H1 (cell line): ENCODE data around the gene SYT17. TPM values are rescaled to one million over a fixed set of nuclear protein-coding genes. Genes with fewer than 3 reads are reported as not detected.

Source experiments
- CTCF ChIA-PET: fragments of 300-600 bp; sonication (Branson Sonifier 250); formaldehyde crosslinking; loops from one replicate; lab custom pipeline; 2021; ENCODE audit not compliant: partially characterized antibody; lab: Charles Lee
- POLR2A ChIA-PET: fragments of 300-600 bp; sonication (Branson Sonifier 250); formaldehyde crosslinking; loops from one replicate; lab custom pipeline; 2021; ENCODE audit warnings: inconsistent platforms; ENCODE audit not compliant: partially characterized antibody; lab: Charles Lee
- DNase-seq, 2 experiments: peaks; one replicate each; pipeline versions ENCODE4 v3.0.0 to v3.0.0-alpha.2; 2010 to 2022; ENCODE audit warnings: low spot score in 2 of 2, low read depth in 1 of 2, mixed read lengths in 1 of 2
- FAIRE-seq: peaks from 2 replicates; lab custom pipeline; 2011; peaks lifted over from hg19 to GRCh38; lab: Jason Lieb, UNC
- H2AFZ ChIP-seq: 2 replicates; pipeline ENCODE4 v1.8.1; 2012; ENCODE audit warnings: low read length, inconsistent platforms
- H2AK5ac ChIP-seq: 2 replicates; pipeline ENCODE4 v1.6.1; 2013; ENCODE audit warnings: low read depth, low read length
- H2BK120ac ChIP-seq: replicated peaks from 2 replicates; pipeline ENCODE3; 2013; ENCODE audit warnings: low read depth, low read length, inconsistent platforms
- H2BK12ac ChIP-seq: 2 replicates; pipeline ENCODE4 v1.6.1; 2013; ENCODE audit warnings: low read depth, low read length
- H2BK15ac ChIP-seq: 2 replicates; pipeline ENCODE4 v1.6.1; 2013; ENCODE audit warnings: low read length
- H2BK20ac ChIP-seq: 2 replicates; pipeline ENCODE4 v1.6.1; 2013; ENCODE audit warnings: low read length
- H2BK5ac ChIP-seq: 2 replicates; pipeline ENCODE4 v1.6.1; 2013; ENCODE audit warnings: low read depth, low read length
- H3K14ac ChIP-seq: 2 replicates; pipeline ENCODE4 v1.6.1; 2013; ENCODE audit warnings: inconsistent platforms; ENCODE audit not compliant: insufficient read length
- H3K18ac ChIP-seq: 2 replicates; pipeline ENCODE4 v1.6.1; 2013; ENCODE audit warnings: low read length; ENCODE audit errors: extremely low read depth
- H3K23ac ChIP-seq: 2 replicates; pipeline ENCODE4 v1.6.1; 2013; ENCODE audit warnings: inconsistent platforms; ENCODE audit not compliant: insufficient read length
- H3K23me2 ChIP-seq: 2 replicates; pipeline ENCODE4 v1.6.1; 2013; ENCODE audit warnings: low read depth, low read length
- H3K27ac ChIP-seq: 2 replicates; pipeline ENCODE4 v1.6.1; 2011; ENCODE audit warnings: low read depth, low read length, inconsistent platforms
- H3K27me3 ChIP-seq, 4 experiments: replicated peaks in 1 of 4; 1 replicate in 1 of 4; 2 replicates in 3 of 4; pipeline versions ENCODE4 v1.6.1 to v1.8.1; 2011 to 2013; ENCODE audit warnings: low read length in 3 of 4, mild to moderate bottlenecking in 3 of 4, inconsistent platforms in 2 of 4, mixed read lengths in 2 of 4, moderate library complexity in 1 of 4; ENCODE audit not compliant: control insufficient read depth in 3 of 4, insufficient read depth in 3 of 4; ENCODE audit errors: extremely low read depth in 1 of 4
- H3K36me3 ChIP-seq, 4 experiments: 2 replicates each; pipeline versions ENCODE4 v1.6.1 to v1.8.1; 2011 to 2013; ENCODE audit warnings: mild to moderate bottlenecking in 4 of 4, low read length in 3 of 4, moderate library complexity in 2 of 4, control low read depth in 1 of 4, inconsistent platforms in 1 of 4; ENCODE audit not compliant: insufficient read depth in 4 of 4, control insufficient read depth in 2 of 4
- H3K4ac ChIP-seq: replicated peaks from 2 replicates; pipeline ENCODE3; 2013; ENCODE audit warnings: low read length, low read depth, mixed read lengths, inconsistent platforms; ENCODE audit not compliant: insufficient read length
- H3K4me1 ChIP-seq, 4 experiments: replicated peaks in 1 of 4; 1 replicate in 1 of 4; 2 replicates in 3 of 4; pipeline versions ENCODE4 v1.6.1 to v1.8.1; 2011 to 2013; ENCODE audit warnings: low read length in 3 of 4, inconsistent platforms in 2 of 4, mixed read lengths in 1 of 4; ENCODE audit not compliant: insufficient read depth in 4 of 4, control insufficient read depth in 3 of 4
- H3K4me2 ChIP-seq, 2 experiments: 2 replicates each; pipeline versions ENCODE4 v1.6.1 to v1.8.1; 2011 to 2013; ENCODE audit warnings: low read depth in 2 of 2, low read length in 2 of 2, control low read depth in 1 of 2, inconsistent platforms in 1 of 2, mild to moderate bottlenecking in 1 of 2; ENCODE audit not compliant: insufficient read depth in 1 of 2
- H3K4me3 ChIP-seq, 4 experiments: fragments of 200-600, 300-600 bp in 1 of 4; sonication (generic), shearing (Covaris generic), sonication (Bioruptor Twin) in 1 of 4; 2 replicates each; pipeline versions ENCODE4 v1.5.1 to v1.8.1; 2011 to 2016; ENCODE audit warnings: low read length in 4 of 4, low read depth in 3 of 4, control low read depth in 2 of 4, inconsistent platforms in 2 of 4, mild to moderate bottlenecking in 2 of 4, mixed read lengths in 1 of 4, moderate library complexity in 1 of 4; ENCODE audit not compliant: insufficient read depth in 2 of 4; ENCODE audit errors: extremely low read depth in 1 of 4
- H3K56ac ChIP-seq: replicated peaks from 2 replicates; pipeline ENCODE3; 2013; ENCODE audit warnings: low read depth, mild to moderate bottlenecking, mixed read lengths, low read length, inconsistent platforms; ENCODE audit not compliant: insufficient read length
- H3K79me1 ChIP-seq: 2 replicates; pipeline ENCODE4 v1.6.1; 2013; ENCODE audit warnings: low read depth, low read length, control low read depth
- H3K79me2 ChIP-seq, 2 experiments: 2 replicates each; pipeline versions ENCODE4 v1.6.1 to v1.8.1; 2012 to 2013; ENCODE audit warnings: low read length in 2 of 2, mild to moderate bottlenecking in 2 of 2, inconsistent platforms in 1 of 2; ENCODE audit not compliant: insufficient read depth in 2 of 2, control insufficient read depth in 1 of 2
- H3K9ac ChIP-seq, 4 experiments: replicated peaks in 1 of 4; 1 replicate in 1 of 4; 2 replicates in 3 of 4; pipeline versions ENCODE4 v1.6.1 to v1.8.1; 2011 to 2013; ENCODE audit warnings: low read depth in 3 of 4, low read length in 3 of 4, control low read depth in 2 of 4, mild to moderate bottlenecking in 2 of 4, moderate library complexity in 2 of 4, inconsistent platforms in 1 of 4; ENCODE audit errors: extremely low read depth in 1 of 4
- H3K9me3 ChIP-seq, 2 experiments: 2 replicates each; pipeline versions ENCODE4 v1.6.1 to v1.8.1; 2012 to 2013; ENCODE audit warnings: mild to moderate bottlenecking in 2 of 2, moderate library complexity in 2 of 2, control low read depth in 1 of 2, inconsistent platforms in 1 of 2, low read depth in 1 of 2, low read length in 1 of 2, mixed read lengths in 1 of 2; ENCODE audit not compliant: insufficient read depth in 2 of 2
- H4K20me1 ChIP-seq, 2 experiments: replicated peaks in 1 of 2; 2 replicates each; pipeline versions ENCODE3 to v1.8.1; 2011 to 2013; ENCODE audit warnings: inconsistent platforms in 2 of 2, low read length in 2 of 2, mild to moderate bottlenecking in 1 of 2; ENCODE audit not compliant: insufficient read depth in 2 of 2, control insufficient read depth in 1 of 2
- H4K5ac ChIP-seq: 2 replicates; pipeline ENCODE4 v1.6.1; 2013; ENCODE audit warnings: low read length, low read depth, mixed read lengths, inconsistent platforms; ENCODE audit not compliant: insufficient read length
- H4K8ac ChIP-seq: 2 replicates; pipeline ENCODE4 v1.8.0; 2013; ENCODE audit warnings: mild to moderate bottlenecking, moderate library complexity, low read length, inconsistent platforms; ENCODE audit not compliant: insufficient read depth; ENCODE audit errors: extremely low read depth
- H4K91ac ChIP-seq: replicated peaks from 2 replicates; pipeline ENCODE3; 2013; ENCODE audit warnings: low read length, mixed read lengths, inconsistent platforms; ENCODE audit not compliant: insufficient read length
- JUN ChIP-seq: IDR thresholded peaks from 2 replicates; pipeline ENCODE4 v1.6.1; 2011; ENCODE audit warnings: low read depth, mild to moderate bottlenecking, improper control_type of control experiment, low read length
- KDM1A ChIP-seq: fragments of 200-600, 300-600 bp; sonication (generic); IDR thresholded peaks from 2 replicates; pipeline ENCODE4 v1.7.1; 2016; ENCODE audit warnings: mild to moderate bottlenecking, low read length, borderline replicate concordance
- POLR2A ChIP-seq, 2 experiments: IDR thresholded peaks; 1 replicate in 1 of 2; 2 replicates in 1 of 2; pipeline ENCODE4 v1.6.1; 2011; ENCODE audit warnings: low read depth in 2 of 2, low read length in 2 of 2, mild to moderate bottlenecking in 2 of 2; ENCODE audit errors: control extremely low read depth in 1 of 2
- SAP30 ChIP-seq: fragments of 300-600 bp; sonication (generic); IDR thresholded peaks from 2 replicates; pipeline ENCODE4 v1.7.1; 2012; ENCODE audit warnings: low read length, moderate library complexity, mild to moderate bottlenecking, inconsistent platforms; ENCODE audit not compliant: insufficient read depth, insufficient replicate concordance
- SIN3A ChIP-seq, 2 experiments: IDR thresholded peaks in 1 of 2; conservative IDR thresholded peaks in 1 of 2; 2 replicates each; pipeline ENCODE4 v1.6.1; 2011 to 2012; ENCODE audit warnings: low read length in 2 of 2, improper control_type of control experiment in 1 of 2, low read depth in 1 of 2, mild to moderate bottlenecking in 1 of 2
- SIRT6 ChIP-seq: IDR thresholded peaks from one replicate; pipeline ENCODE4 v1.7.1; 2012; ENCODE audit warnings: low read length, inconsistent platforms
- TBP ChIP-seq: IDR thresholded peaks from 2 replicates; pipeline ENCODE4 v1.6.1; 2011; ENCODE audit warnings: low read depth, low read length, improper control_type of control experiment
- TEAD4 ChIP-seq: IDR thresholded peaks from 2 replicates; pipeline ENCODE4 v1.6.1; 2012; ENCODE audit warnings: low read depth, low read length, inconsistent platforms, mixed read lengths
- USF2 ChIP-seq: IDR thresholded peaks from 2 replicates; pipeline ENCODE4 v1.6.1; 2011; ENCODE audit warnings: low read length, improper control_type of control experiment
- WGBS, 2 experiments: shearing (Covaris generic) in 1 of 2; methylation state at CpG; one replicate each; pipeline versions ENCODE4 v1.1.6 to v1.1.7; 2013 to 2015; ENCODE audit warnings: low lambda C conversion rate in 2 of 2, mixed read lengths in 2 of 2, inconsistent platforms in 1 of 2, low coverage in 1 of 2, missing lambda C conversion rate in 1 of 2; ENCODE audit not compliant: insufficient replicate concordance in 2 of 2, insufficient coverage in 1 of 2, insufficient read length in 1 of 2; ENCODE audit errors: extremely low coverage in 1 of 2, missing lambda C conversion rate in 1 of 2; 5-methylcytosine and 5-hydroxymethylcytosine counted together
- polyA plus RNA-seq, 7 experiments: library from polyadenylated mRNA; depleted of rRNA in 3 of 7; stranded (reverse) in 5 of 7; unstranded in 2 of 7; fragments of >200 nt in 5 of 7; fragments of 200-250 nt in 2 of 7; gene quantifications; 1 replicate in 5 of 7; 2 replicates in 1 of 7; 4 replicates in 1 of 7; pipeline versions ENCODE4 v1.2.1 to v1.2.3, GENCODE V29; 2011 to 2013; ENCODE audit warnings: missing spikeins in 2 of 7, mixed read lengths in 2 of 7
- total RNA-seq: library from RNA; stranded (reverse); fragmentation: NEBNext Ultra II Directional; extraction: Animal tissue kit (Norgen Biotek cat#: 25700); gene quantifications from 2 replicates; pipeline ENCODE4 v1.2.1, GENCODE V29; 2021

SYT17 gene
- total and polyA plus RNA-seq, 2 of the 8 experiments (the other 6 are each of a cell fraction or from before 2014, with no cell fraction given) = 5.8 to 18.1 TPM

DNA sequence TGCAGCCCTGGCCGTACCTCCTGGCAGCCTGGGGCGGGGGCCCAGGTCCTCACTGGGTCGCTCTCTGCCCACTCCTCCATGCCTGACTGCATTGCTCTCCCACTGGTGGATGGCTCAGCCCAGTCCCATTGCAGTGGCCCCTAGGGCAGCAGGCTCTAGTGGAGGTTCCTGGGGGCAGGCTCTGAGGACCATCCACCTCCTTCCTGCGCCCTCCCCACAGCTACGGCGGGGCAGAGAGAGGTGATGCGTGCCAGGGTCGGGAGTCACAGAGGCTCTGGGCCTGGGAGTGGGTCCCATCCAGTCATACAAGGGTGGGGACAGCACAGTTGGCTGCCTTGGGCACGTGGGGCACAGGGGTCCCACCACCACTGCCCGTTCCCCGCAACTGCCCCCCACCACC lies 73.5 kb downstream of the SYT17 start:
- Histone ChIP-seq H3K4me2 (no peak overlapping the region), H3K56ac (no peak overlapping the region), H4K20me1 (no peaks in the 10 kb centered on the region), H3K4me1 (no peaks in the 10 kb centered on the region), H2BK15ac (no peak overlapping the region), H3K18ac (no peak overlapping the region), H3K27me3 (no peaks in the 10 kb centered on the region), H3K14ac (no peak overlapping the region), H4K91ac (no peak overlapping the region), H3K9me3 (peaks cover 0 to 2% of the 10 kb centered on the region in 2 experiments; a peak in 1 of 4 replicates), H2BK12ac (no peak overlapping the region), H2AK5ac (no peak overlapping the region), H2BK20ac (no peak overlapping the region), H3K4me3 (no peak overlapping the region), H3K36me3 (no peaks in the 10 kb centered on the region), H4K5ac (no peak overlapping the region), H3K27ac (no peak overlapping the region), H3K23me2 (no peaks in the 10 kb centered on the region), H2BK120ac (no peak overlapping the region), H3K79me2 (no peaks in the 10 kb centered on the region), H4K8ac (peak overlapping the region; percentile 40; the same call in 1 of the 2 replicates), H2BK5ac (no peak overlapping the region), H3K23ac (no peak overlapping the region), H3K4ac (no peak overlapping the region), H3K79me1 (no peaks in the 10 kb centered on the region), H3K9ac (no peak overlapping the region), H2AFZ (no peak overlapping the region)
- TF ChIP-seq TEAD4 (no peak), SAP30 (no peak), JUN (no peak), TBP (no peak), KDM1A (no peak), USF2 (no peak), SIRT6 (no peak), POLR2A (IDR thresholded peaks at IDR 0.05; ENCODE audit: control extremely low read depth in 1 of 2, low read depth in 2 of 2, low read length in 2 of 2) (no peak), SIN3A (conservative IDR thresholded peaks at IDR 0.05 in 1 of 2, IDR thresholded peaks at IDR 0.05 in 1 of 2; ENCODE audit: low read depth in 1 of 2, low read length in 2 of 2) (no peak)
- FAIRE-seq (no peak), DNase-seq (no peak)
- 92% methylated on average over 11 of the region's 11 CpGs; no CpG with 5 or more reads in 1 of the 2 experiments for WGBS, 2 experiments
- ChIA-PET CTCF (interaction anchor here (1.3 kb wide), 1 partner anchor 17 kb away, joined by 5 read pairs; no protein-coding TSS in a partner anchor), POLR2A (no interaction called here)
